Left ventricle myocardium inferior (tissue), 1 donor: Measurements from ENCODE around the gene HIGD2A. TPM values are rescaled to one million over a fixed set of nuclear protein-coding genes. Genes with fewer than 3 reads are reported as not detected.

Experiments used
- DNase-seq: peaks from one replicate; pipeline ENCODE4 v3.0.0-alpha.2; 2020
- H3K27ac ChIP-seq: fragments of 200-600 bp; replicated peaks from 2 replicates; pipeline ENCODE4 v1.8.0; 2021
- H3K27me3 ChIP-seq: fragments of 200-600 bp; 2 replicates; pipeline ENCODE4 v1.8.0; 2021; ENCODE audit warnings: low read depth
- H3K36me3 ChIP-seq: fragments of 200-600 bp; 2 replicates; pipeline ENCODE4 v1.8.0; 2021
- H3K4me1 ChIP-seq: fragments of 200-600 bp; 2 replicates; pipeline ENCODE4 v1.8.0; 2021
- H3K4me3 ChIP-seq: fragments of 200-600 bp; 2 replicates; pipeline ENCODE4 v1.8.0; 2021; ENCODE audit warnings: mild to moderate bottlenecking, moderate library complexity
- H3K9me3 ChIP-seq: fragments of 200-600 bp; replicated peaks from 2 replicates; pipeline ENCODE4 v1.8.0; 2021
- intact Hi-C: fragments of 100-400 bp; cut with micrococcal nuclease; formaldehyde crosslinking; loops from one replicate; pipeline ENCODE4 v1.11.0; 2022
- total RNA-seq: library from RNA; stranded (reverse); fragmentation: NEBNext Ultra II Directional; extraction: Animal tissue kit (Norgen Biotek cat#: 25700); gene quantifications from one replicate; pipeline ENCODE4 v1.2.1, GENCODE V29; 2021
- TF ChIP-seq, protein P1 (sequence below): fragments of 200-600 bp; IDR thresholded peaks from 2 replicates; pipeline ENCODE4 v1.8.0; 2021; ENCODE audit warnings: antibody characterized with exemption, mild to moderate bottlenecking, borderline replicate concordance
- donor health status: DM: no; HTN: yes; CAD: no; lungs with severe emphysema.

HIGD2A gene
- total RNA-seq, 1 donor from 2014 or later: 217 TPM

DNA sequence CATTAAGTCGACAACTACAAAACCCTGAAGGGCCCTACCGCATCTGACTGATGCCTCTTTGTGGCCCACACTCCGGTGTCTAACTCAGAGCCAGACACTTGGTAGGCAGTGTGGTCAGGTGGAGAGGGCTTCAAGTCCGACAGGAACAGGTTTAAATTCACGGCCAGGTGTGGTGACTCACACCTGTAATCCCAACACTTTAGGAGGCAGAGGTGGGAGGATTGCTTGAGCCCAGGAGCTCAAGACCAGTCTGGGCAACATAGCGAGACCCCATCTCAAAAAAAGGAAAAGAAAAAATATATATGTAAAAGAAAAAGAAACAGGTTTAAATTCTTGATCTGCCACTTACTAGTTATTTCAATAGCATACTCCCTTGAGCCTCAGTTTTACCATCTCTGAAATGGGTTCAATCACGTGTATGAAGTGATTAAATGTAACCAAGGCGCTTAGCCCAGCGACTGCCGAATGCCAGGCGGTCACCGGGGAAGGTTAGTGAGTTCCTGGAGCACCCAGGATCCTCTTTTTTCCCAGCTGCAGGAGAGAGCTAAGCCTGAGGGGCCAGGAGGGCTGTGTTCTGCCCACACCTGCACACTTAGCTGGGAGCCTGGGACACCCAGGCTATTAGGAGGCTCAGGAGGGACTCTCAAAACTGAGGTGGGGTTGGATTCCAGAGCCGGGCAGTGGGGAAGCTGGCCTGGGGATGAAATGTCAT is 26.8 kb downstream of the HIGD2A start:
- no peak for DNase-seq
- H3K9me3 ChIP-seq: no peaks in the 10 kb centered on the region
- TF ChIP-seq, protein P1, sequence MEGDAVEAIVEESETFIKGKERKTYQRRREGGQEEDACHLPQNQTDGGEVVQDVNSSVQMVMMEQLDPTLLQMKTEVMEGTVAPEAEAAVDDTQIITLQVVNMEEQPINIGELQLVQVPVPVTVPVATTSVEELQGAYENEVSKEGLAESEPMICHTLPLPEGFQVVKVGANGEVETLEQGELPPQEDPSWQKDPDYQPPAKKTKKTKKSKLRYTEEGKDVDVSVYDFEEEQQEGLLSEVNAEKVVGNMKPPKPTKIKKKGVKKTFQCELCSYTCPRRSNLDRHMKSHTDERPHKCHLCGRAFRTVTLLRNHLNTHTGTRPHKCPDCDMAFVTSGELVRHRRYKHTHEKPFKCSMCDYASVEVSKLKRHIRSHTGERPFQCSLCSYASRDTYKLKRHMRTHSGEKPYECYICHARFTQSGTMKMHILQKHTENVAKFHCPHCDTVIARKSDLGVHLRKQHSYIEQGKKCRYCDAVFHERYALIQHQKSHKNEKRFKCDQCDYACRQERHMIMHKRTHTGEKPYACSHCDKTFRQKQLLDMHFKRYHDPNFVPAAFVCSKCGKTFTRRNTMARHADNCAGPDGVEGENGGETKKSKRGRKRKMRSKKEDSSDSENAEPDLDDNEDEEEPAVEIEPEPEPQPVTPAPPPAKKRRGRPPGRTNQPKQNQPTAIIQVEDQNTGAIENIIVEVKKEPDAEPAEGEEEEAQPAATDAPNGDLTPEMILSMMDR: no peak
- H3K27ac ChIP-seq: peak overlapping the region; percentile 93
- no peaks in the 10 kb centered on the region for H3K27me3 ChIP-seq
- peak overlapping the region; percentile 97 for H3K4me3 ChIP-seq
- H3K4me1 ChIP-seq: peaks cover 64% of the 10 kb centered on the region
- intact Hi-C loops: no loop called here
- peaks cover 2% of the 10 kb centered on the region for H3K36me3 ChIP-seq

DNA sequence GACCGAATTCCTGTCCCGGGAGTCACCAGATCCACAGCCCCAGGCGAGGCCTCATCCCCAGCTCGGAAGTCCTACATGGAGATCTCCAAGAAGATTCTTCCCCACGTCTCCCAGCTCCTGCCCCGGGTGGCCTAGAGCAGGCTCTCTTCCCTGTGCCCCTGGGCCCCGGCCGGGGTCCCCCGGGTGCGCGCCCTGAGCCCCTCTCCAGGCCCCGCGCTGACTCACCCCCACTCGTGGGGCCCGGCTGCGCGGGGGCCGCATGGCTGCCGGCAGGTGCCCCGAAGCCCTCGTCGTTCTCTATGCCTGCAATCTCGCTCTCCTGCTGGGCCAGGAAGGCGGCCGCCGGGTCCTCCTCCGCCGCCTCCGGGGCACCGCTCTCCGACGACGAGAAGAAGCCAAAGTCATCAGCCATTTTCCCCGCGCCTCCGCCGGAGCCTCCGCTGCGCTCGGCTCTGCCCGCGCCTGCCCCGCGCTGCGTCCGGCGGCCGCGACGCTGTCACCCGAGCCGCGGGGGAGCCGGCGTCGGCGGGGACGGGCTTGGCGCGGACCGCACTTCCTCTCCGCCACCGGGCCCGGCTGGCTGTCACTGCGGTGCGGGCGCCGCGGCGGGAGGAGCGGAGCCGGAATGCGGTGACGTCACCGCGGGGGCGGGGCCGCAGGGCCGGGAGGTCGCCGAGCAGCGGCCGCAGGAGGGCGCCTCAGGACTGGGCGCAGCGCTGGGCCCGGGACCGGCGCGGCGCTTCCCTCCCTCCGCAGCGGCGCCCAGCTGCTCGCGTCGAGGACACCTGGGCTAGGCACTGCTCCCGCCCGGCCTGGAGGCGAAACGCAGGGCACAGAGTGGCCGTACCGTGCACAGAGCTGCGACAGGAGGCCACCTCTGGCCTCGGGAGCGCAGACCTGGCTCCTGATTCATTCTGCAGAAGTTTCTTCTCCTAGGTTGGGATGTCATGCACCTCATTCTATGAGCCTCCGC is 27.7 kb downstream of the HIGD2A start, which contains the start of gene CLTB:
TSS of gene CLTB (minus strand) at position 588 of the 973 bp plus-strand sequence. CDS start at position 412, 176 bp downstream.
- peak; percentile 94 for DNase-seq
- H3K9me3 ChIP-seq: no peaks in the 10 kb centered on the region
- H3K27ac ChIP-seq: peak within 1 kb of the TSS; percentile 93
- H3K4me3 ChIP-seq: peak within 1 kb of the TSS; percentile 97
- no peaks in the 10 kb centered on the region for H3K36me3 ChIP-seq
- TF ChIP-seq, protein P1: peak; percentile 87
- intact Hi-C loops: no loop called here
- H3K27me3 ChIP-seq: no peaks in the 10 kb centered on the region
- H3K4me1 ChIP-seq: peaks cover 56% of the 10 kb centered on the region

DNA sequence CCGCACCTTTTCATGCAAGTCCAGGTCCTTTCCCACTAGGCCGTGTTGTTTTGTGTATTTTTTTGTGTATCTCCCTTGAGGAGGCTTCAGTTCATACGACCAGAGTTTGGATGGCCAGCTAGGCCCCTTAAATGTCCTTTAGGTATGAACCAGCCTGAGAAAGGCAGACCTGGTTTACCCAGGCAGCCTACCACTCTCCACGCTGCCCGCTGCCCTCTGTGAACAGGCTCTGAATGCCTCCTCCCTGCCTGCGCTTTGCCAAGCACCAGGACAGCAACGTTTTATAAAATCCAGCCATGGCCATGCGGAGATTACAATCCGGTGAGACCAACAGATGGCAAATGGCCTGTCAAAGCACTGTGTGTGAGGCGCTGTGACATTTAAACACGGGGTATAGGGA is 28.4 kb downstream of the HIGD2A start:
- Histone ChIP-seq H3K27me3 (no peaks in the 10 kb centered on the region), H3K4me3 (peak overlapping the region; percentile 97), H3K4me1 (peaks cover 49% of the 10 kb centered on the region), H3K27ac (peak overlapping the region; percentile 93), H3K9me3 (no peaks in the 10 kb centered on the region), H3K36me3 (no peaks in the 10 kb centered on the region)
- DNase-seq: no peak
- intact Hi-C loops: no loop called here
- TF ChIP-seq, protein P1: no peak

DNA sequence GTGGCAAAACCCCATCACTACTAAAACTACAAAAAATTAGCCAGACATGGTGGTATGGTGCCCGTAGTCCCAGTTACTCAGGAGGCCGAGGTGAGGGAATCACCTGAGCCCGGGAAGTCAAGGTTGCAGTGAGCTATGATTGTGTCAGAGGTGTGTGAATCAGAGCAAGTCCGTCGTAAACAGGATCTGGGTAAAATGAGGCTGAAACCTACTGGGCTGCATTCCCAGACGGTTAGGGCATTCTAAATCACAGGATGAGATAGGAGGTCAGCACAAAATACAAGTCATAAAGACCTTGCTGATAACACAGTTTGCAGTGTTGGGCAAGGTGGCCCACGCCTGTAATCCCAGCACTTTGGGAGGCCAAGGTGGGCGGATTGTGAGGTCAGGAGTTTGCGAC is 29.7 kb downstream of the HIGD2A start:
- Histone ChIP-seq H3K4me3 (no peak overlapping the region), H3K27me3 (peaks cover 3% of the 10 kb centered on the region), H3K36me3 (no peaks in the 10 kb centered on the region), H3K27ac (no peak overlapping the region), H3K4me1 (peaks cover 37% of the 10 kb centered on the region), H3K9me3 (no peaks in the 10 kb centered on the region)
- no peak for DNase-seq
- intact Hi-C loops: no loop called here
- TF ChIP-seq, protein P1: no peak

DNA sequence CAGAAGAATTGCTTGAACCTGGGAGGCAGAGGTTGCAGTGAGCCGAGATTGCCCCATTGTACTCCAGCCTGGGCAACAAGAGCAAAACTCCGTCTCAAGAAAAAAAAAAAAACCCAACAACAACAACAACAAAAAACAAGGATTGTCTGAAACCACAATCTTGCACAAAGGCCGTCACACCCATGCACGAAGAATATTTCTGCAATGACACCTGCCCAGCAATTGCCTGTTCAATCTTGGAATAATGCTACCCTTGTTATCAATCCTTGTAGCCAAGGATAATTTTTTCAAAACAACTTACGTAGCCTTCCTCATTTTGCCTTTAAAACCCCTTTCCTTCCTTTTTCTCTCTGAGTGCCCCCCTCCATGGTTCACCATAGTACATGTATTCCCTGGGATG is 31.5 kb downstream of the HIGD2A start:
- intact Hi-C loops: loop anchor here (5.0 kb wide), 1 partner anchor 167 kb away; no protein-coding TSS in a partner anchor
- Histone ChIP-seq H3K9me3 (no peaks in the 10 kb centered on the region), H3K4me3 (no peak overlapping the region), H3K27ac (no peak overlapping the region), H3K27me3 (peaks cover 13% of the 10 kb centered on the region), H3K36me3 (no peaks in the 10 kb centered on the region), H3K4me1 (peaks cover 19% of the 10 kb centered on the region)
- DNase-seq: no peak
- TF ChIP-seq, protein P1: no peak
